Left ventricle myocardium inferior (tissue), 1 donor: ENCODE data around the gene VWA7. TPM values are rescaled to one million over a fixed set of nuclear protein-coding genes. Genes with fewer than 3 reads are reported as not detected.
"Not testable (repeated sequence)": the region's sequence is repeated elsewhere in the genome, so short reads cannot be mapped to it uniquely, and the experiment has no call there.

ENCODE experiments used
- DNase-seq: peaks from one replicate; pipeline ENCODE4 v3.0.0-alpha.2; 2020
- H3K27ac ChIP-seq: fragments of 200-600 bp; replicated peaks from 2 replicates; pipeline ENCODE4 v1.8.0; 2021
- H3K27me3 ChIP-seq: fragments of 200-600 bp; 2 replicates; pipeline ENCODE4 v1.8.0; 2021; ENCODE audit warnings: low read depth
- H3K36me3 ChIP-seq: fragments of 200-600 bp; 2 replicates; pipeline ENCODE4 v1.8.0; 2021
- H3K4me1 ChIP-seq: fragments of 200-600 bp; 2 replicates; pipeline ENCODE4 v1.8.0; 2021
- H3K4me3 ChIP-seq: fragments of 200-600 bp; 2 replicates; pipeline ENCODE4 v1.8.0; 2021; ENCODE audit warnings: mild to moderate bottlenecking, moderate library complexity
- H3K9me3 ChIP-seq: fragments of 200-600 bp; replicated peaks from 2 replicates; pipeline ENCODE4 v1.8.0; 2021
- intact Hi-C: fragments of 100-400 bp; cut with micrococcal nuclease; formaldehyde crosslinking; loops from one replicate; pipeline ENCODE4 v1.11.0; 2022
- total RNA-seq: library from RNA; stranded (reverse); fragmentation: NEBNext Ultra II Directional; extraction: Animal tissue kit (Norgen Biotek cat#: 25700); gene quantifications from one replicate; pipeline ENCODE4 v1.2.1, GENCODE V29; 2021
- TF ChIP-seq, protein P1 (sequence below): fragments of 200-600 bp; IDR thresholded peaks from 2 replicates; pipeline ENCODE4 v1.8.0; 2021; ENCODE audit warnings: antibody characterized with exemption, mild to moderate bottlenecking, borderline replicate concordance
- donor health status: DM: no; HTN: yes; CAD: no; lungs with severe emphysema.

Gene VWA7
- total RNA-seq, 1 donor from 2014 or later, result 14.7 TPM

DNA sequence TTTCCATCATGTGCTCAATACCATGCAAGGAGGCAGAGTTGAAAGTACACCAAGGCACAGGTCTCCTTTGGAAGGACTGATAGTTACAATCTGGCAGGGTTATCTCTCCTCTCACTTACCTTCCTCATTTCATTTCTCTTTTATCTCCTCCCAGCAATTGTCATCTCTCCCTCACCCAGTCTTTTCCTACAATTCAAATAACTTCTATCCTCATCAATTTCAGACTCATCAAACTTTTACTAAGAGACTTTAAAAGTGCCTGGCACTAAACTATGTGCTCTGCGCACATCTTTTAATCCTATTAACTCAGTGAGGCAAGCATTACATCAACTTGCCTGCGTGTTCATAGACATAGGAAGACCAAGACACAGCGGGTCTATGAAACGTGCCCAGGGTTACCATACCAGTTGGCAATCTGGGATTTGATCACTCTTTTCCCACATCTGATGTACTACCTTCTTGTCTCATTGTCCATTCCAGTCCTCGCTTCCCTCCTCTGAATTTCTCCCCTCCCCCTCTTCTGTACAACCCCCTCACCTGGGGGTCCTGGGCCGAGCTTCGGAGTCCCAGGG, 17.3 kb upstream of the VWA7 start:
- no peak for DNase-seq
- no peaks in the 10 kb centered on the region for H3K9me3 ChIP-seq
- H3K36me3 ChIP-seq, result peaks cover 27% of the 10 kb centered on the region
- TF ChIP-seq, protein P1, sequence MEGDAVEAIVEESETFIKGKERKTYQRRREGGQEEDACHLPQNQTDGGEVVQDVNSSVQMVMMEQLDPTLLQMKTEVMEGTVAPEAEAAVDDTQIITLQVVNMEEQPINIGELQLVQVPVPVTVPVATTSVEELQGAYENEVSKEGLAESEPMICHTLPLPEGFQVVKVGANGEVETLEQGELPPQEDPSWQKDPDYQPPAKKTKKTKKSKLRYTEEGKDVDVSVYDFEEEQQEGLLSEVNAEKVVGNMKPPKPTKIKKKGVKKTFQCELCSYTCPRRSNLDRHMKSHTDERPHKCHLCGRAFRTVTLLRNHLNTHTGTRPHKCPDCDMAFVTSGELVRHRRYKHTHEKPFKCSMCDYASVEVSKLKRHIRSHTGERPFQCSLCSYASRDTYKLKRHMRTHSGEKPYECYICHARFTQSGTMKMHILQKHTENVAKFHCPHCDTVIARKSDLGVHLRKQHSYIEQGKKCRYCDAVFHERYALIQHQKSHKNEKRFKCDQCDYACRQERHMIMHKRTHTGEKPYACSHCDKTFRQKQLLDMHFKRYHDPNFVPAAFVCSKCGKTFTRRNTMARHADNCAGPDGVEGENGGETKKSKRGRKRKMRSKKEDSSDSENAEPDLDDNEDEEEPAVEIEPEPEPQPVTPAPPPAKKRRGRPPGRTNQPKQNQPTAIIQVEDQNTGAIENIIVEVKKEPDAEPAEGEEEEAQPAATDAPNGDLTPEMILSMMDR, result no peak
- H3K4me1 ChIP-seq, result peaks cover 21% of the 10 kb centered on the region
- H3K4me3 ChIP-seq, result peak overlapping the region; percentile 99
- intact Hi-C loops, result no loop called here
- H3K27ac ChIP-seq, result peak overlapping the region; percentile 99
- no peaks in the 10 kb centered on the region for H3K27me3 ChIP-seq

DNA sequence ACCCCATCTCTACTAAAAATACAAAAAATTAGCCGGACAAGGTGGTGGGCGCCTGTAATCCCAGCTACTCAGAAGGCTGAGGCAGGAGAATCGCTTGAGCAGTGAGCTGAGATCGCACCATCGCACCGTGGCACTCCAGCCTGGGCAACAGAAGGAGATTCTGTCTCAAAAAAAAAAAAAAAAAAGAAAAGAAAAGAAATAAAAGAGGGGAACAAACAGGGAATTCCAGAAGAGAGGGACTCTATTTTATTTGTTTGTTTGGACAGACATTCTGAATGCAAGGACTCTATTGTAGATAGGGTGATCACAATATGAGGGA, 16.8 kb upstream of the VWA7 start:
- not testable (repeated sequence) for H3K27me3 ChIP-seq
- peaks cover 27% of the 10 kb centered on the region for H3K36me3 ChIP-seq

DNA sequence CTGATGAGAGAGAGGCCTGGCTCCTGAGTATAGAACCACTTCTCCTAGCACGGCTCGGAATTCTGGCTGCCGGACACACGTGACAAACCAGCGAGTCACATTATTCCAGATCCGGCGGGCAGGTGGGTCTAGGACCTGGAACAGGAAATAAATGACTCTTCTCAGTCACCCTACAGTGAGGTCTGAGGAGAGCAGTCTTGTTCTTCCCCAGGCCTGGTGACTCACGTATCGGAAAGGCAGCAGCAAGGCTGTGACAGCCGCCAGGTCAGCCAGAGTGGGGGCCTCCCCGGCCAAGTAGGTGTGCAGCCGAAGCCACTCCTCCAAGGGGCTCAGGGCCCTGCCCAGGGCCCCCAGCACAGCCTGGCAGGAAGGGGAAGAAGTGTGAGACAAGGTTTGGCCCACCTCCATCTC, 15.6 kb upstream of the VWA7 start:
- Histone ChIP-seq H3K9me3 (no peaks in the 10 kb centered on the region), H3K27ac (no peak overlapping the region)
- intact Hi-C loops, result no loop called here

More for the DNA sequence above, 16.8 kb upstream of the VWA7 start:
- H3K27ac ChIP-seq, result peak overlapping the region; percentile 99
- H3K4me1 ChIP-seq, result peaks cover 21% of the 10 kb centered on the region
- H3K9me3 ChIP-seq, H3K4me3 ChIP-seq, DNase-seq, intact Hi-C loops: not testable (repeated sequence)

DNA sequence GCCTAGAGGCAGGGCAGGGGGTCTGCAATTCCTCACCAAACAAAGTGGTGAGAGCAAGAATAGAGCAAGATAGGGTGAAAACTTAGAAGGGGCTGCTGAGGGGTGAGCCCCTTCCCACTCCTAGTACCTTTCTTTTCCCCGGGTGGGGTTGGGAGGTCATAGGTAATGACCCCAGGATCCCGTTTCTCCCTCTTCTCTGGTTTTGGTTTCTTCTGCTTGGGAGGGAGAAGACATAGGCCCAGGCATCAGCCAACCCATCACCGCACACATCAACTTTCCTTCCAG, 14.9 kb upstream of the VWA7 start:
- Histone ChIP-seq H3K4me3 (no peak overlapping the region), H3K4me1 (peaks cover 21% of the 10 kb centered on the region), H3K9me3 (no peaks in the 10 kb centered on the region), H3K27me3 (no peaks in the 10 kb centered on the region), H3K36me3 (peaks cover 27% of the 10 kb centered on the region), H3K27ac (no peak overlapping the region)
- intact Hi-C loops, result no loop called here
- TF ChIP-seq, protein P1, result no peak
- no peak for DNase-seq

More for the DNA sequence above, 15.6 kb upstream of the VWA7 start:
- Histone ChIP-seq H3K36me3 (peaks cover 27% of the 10 kb centered on the region), H3K27me3 (no peaks in the 10 kb centered on the region), H3K4me1 (peaks cover 21% of the 10 kb centered on the region), H3K4me3 (no peak overlapping the region)
- TF ChIP-seq, protein P1, result no peak
- DNase-seq, result no peak

DNA sequence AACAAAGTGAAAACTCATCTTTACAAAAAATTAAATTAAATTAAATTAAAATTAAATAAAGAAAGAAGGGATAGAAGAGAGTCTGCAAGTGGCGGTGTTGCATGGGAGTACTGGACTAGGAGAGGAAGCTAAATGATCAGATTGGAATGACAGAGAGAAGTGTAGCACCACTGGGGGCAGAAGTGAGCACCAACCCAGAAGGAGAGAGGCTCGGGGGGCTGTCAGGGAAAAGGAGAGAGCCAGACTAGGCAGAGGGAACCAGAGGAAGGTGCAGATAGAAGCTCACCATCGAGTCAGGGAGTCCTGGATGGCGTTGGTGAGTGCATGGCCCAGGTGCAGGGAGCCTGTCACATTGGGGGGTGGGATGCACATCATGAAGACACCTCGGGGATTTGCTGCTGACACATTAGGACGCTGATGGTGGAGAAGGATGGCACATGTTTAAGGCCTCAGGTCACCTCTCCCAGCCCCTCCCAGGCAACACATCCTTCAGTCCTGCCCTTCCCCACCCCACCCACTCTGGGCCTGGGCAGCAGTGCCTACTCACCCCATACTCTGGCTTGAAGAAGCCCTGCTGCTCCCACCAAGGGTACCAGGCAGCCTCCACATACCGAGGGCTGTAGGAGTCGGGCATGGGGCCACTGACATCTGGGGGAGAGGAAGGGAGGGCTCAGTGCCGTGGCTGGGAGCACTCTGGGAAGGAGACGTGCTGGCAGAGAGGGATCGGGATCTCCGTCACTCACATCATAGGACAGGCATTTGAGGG, 14.4 kb upstream of the VWA7 start:
- no peak overlapping the region for H3K27ac ChIP-seq
- TF ChIP-seq, protein P1, result peak; percentile 62
- no peaks in the 10 kb centered on the region for H3K27me3 ChIP-seq
- H3K9me3 ChIP-seq, result no peaks in the 10 kb centered on the region
- peaks cover 27% of the 10 kb centered on the region for H3K36me3 ChIP-seq
- H3K4me1 ChIP-seq, result peaks cover 21% of the 10 kb centered on the region
- no peak overlapping the region for H3K4me3 ChIP-seq
- intact Hi-C loops, result no loop called here
- no peak for DNase-seq

GRCh38 chr6:31785475-31785874, 8.3 kb upstream of the VWA7 start:
- no peak overlapping the region for H3K27ac ChIP-seq
- intact Hi-C loops, result no loop called here

More at GRCh38 chr6:31785475-31785874, 8.3 kb upstream of the VWA7 start:
- TF ChIP-seq, protein P1, result no peak
- H3K9me3 ChIP-seq, result no peaks in the 10 kb centered on the region
- no peaks in the 10 kb centered on the region for H3K4me1 ChIP-seq
- no peaks in the 10 kb centered on the region for H3K27me3 ChIP-seq
- DNase-seq, result no peak
- H3K4me3 ChIP-seq, result no peak overlapping the region
- H3K36me3 ChIP-seq, result peaks cover 54% of the 10 kb centered on the region
